Measurements from ENCODE around the gene TRABD2B.

The TRABD2B gene

GRCh38 chr1:47769295-47769694 is 227.9 kb downstream of the TRABD2B start:
- no peak for DNase-seq

GRCh38 chr1:47767741-47768100 is 229.5 kb downstream of the TRABD2B start:
- DNase-seq, result no peak

- no peak for DNase-seq
Measured at GRCh38 chr1:47766832-47767740, 230.1 kb downstream of the TRABD2B start.

- no peak for DNase-seq
Measured at GRCh38 chr1:47765742-47766485, 231.3 kb downstream of the TRABD2B start.

- no peak for DNase-seq
Measured at GRCh38 chr1:47765236-47765635, 231.9 kb downstream of the TRABD2B start.

- no peak for DNase-seq
Measured at GRCh38 chr1:47764461-47765046, 232.6 kb downstream of the TRABD2B start.

- DNase-seq, result no peak
Measured at GRCh38 chr1:47763591-47764171, 233.5 kb downstream of the TRABD2B start.

GRCh38 chr1:47761974-47762373 is 235.2 kb downstream of the TRABD2B start:
- DNase-seq, result no peak

GRCh38 chr1:47761201-47761930 is 235.8 kb downstream of the TRABD2B start:
- DNase-seq, result no peak

- no peak for DNase-seq
Measured at GRCh38 chr1:47759936-47760629, 237.1 kb downstream of the TRABD2B start.

- no peak for DNase-seq
Measured at GRCh38 chr1:47759251-47759935, 237.8 kb downstream of the TRABD2B start.

GRCh38 chr1:47758341-47759250 is 238.6 kb downstream of the TRABD2B start:
- DNase-seq, result peak; percentile 8

GRCh38 chr1:47757226-47757975 is 239.8 kb downstream of the TRABD2B start:
- no peak for DNase-seq

- DNase-seq, result no peak
Measured at GRCh38 chr1:47756411-47756810, 240.8 kb downstream of the TRABD2B start.

GRCh38 chr1:47756006-47756405 is 241.2 kb downstream of the TRABD2B start:
- no peak for DNase-seq

GRCh38 chr1:47755101-47755990 is 241.8 kb downstream of the TRABD2B start:
- no peak for DNase-seq

GRCh38 chr1:47754221-47754620 is 243.0 kb downstream of the TRABD2B start:
- no peak for DNase-seq

GRCh38 chr1:47753808-47754207 is 243.4 kb downstream of the TRABD2B start:
- no peak for DNase-seq
